HG03064 (cell line): ENCODE results near the gene GFRA1.

Source experiments
- ATAC-seq: cut with Tn5 transposase; IDR thresholded peaks from one replicate; pipeline ENCODE4 v1.9.1; 2021; ENCODE audit warnings: low read depth; ENCODE audit not compliant: unreplicated experiment

The GFRA1 gene

DNA sequence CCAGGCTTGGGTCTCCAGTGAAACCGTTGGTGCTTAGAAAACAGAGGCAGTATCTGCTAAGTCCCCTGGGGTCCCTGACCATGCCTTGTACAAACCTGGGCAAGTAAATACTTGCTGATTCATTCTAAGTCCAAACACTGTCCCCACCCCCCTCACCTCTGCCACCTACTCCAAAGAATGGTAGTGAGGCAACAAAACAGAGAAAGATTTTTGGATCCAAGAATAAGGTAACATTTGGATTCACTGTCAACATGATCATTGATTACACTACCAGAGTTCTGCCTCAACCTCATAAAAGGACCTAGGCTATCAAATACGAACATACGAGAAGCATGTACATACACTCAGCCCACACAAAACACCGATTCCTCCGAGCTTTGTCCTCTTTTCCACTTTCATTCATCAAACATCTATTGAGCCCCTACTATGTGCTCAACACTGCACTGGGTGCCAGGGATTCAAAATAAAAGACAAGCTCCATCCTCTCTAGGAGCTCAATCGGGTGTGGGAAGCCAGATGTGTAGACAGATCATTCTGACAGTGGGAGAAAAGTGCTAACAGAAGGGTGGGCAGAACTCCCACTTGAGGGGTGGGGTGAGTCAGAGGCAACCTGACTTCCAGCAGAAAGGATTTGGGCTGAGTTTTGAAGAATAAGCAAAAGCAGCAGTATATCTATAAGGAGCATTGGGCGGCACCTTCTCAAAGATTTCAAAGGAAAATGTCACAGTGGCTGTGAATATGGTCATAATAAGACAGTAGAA, 71.2 kb downstream of the GFRA1 start:
- ATAC-seq: no peak

GRCh38 chr10:116201011-116201410, 72.0 kb downstream of the GFRA1 start:
- no peak for ATAC-seq

DNA sequence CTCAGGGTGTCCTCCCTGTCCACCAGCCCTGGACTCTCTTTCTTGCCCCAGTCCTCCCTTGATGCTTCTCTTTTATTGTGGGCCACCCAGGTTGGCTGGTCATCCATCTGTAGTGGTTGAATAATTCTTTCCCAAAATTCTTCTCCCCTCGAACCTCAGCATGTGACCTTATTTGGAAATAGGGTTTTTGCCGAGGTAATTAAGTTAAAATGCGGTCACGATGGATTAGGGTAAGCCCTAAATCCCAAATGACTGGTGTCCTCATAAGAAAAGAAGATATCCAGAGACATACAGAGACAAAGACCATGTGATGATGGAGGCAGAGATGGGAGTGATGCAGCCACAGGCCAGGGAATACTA, 74.3 kb downstream of the GFRA1 start:
- no peak for ATAC-seq

DNA sequence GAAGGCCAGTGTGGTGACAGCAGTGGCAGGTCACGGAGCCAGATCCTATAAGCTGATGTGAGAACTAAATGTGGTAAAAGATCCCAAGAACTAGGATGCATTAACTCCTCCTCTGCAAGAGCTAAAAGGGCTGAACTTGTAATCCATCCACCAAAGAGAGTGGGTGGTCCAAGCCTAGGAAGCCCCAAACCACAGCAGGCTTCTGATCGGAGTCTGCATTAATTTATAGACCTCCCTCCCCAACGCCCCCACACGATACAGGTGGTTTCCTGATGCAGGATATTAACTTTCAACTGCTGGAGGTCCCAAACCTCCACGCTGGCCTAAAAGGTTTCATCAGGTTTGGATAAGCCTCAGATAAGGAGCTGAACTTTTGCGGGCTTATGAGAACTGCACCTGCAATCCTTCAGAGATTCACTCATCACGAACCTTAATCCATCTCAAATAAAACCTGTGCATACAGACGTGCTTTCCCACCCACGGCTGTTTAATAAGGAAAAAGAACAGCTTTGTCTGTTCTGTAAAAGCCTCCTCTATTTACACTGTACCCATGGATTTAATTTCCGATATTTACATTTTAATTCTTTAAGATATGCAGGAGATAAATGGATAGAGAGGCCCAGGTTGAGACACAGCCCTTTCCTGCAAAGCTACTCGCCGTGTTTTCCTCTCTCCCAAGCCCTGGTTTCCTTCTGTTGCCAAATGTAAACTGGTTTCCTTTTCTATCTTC, 74.9 kb downstream of the GFRA1 start:
- no peak for ATAC-seq

DNA sequence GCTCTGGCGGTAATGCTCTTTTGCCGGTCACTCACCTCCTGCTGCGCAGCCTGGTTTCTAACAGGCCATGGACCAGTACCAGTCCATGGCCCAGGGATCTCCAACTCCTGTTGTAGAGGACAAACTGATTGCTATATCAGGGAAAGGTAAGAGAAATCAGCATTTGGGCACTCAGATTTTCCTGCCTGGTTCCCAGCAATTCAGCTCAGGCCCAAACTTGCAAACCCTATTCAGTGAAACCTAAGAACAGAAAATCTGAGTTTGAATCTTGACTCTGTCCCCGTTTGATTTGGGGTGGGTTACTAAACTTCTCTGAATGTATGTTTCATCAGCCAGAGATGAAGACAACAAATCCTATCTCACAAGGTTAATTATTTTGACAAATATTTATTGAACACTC, 77.4 kb downstream of the GFRA1 start:
- no peak for ATAC-seq

- ATAC-seq: no peak
Observed at GRCh38 chr10:116195039-116195438, 78.0 kb downstream of the GFRA1 start.

DNA sequence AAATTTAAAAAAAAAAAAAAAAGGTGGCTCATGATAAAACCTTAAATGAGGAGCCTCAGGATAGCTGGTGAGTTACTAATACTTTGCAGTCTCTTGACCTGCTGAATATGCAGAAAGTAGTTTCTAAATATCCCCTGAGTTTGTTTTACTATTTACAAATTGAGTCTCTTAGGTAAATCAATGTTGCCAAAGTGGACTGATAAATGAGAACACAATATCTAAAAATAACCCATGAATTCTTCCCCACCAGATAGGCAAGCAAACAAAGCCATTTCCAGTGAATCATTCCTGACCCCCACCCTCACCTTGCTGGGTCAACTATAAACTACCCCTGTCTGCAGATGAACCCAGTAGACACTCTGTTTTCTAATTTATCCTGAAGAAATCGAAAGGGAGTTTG, 78.9 kb downstream of the GFRA1 start:
- no peak for ATAC-seq

GRCh38 chr10:116190883-116191282, 82.1 kb downstream of the GFRA1 start:
- ATAC-seq: no peak

- no peak for ATAC-seq
Observed at GRCh38 chr10:116186273-116186672, 86.7 kb downstream of the GFRA1 start.

GRCh38 chr10:116185199-116185867, 87.7 kb downstream of the GFRA1 start:
- ATAC-seq: no peak

- no peak for ATAC-seq
Observed at GRCh38 chr10:116184512-116184794, 88.6 kb downstream of the GFRA1 start.

GRCh38 chr10:116183733-116184511, 89.1 kb downstream of the GFRA1 start:
- ATAC-seq: no peak

DNA sequence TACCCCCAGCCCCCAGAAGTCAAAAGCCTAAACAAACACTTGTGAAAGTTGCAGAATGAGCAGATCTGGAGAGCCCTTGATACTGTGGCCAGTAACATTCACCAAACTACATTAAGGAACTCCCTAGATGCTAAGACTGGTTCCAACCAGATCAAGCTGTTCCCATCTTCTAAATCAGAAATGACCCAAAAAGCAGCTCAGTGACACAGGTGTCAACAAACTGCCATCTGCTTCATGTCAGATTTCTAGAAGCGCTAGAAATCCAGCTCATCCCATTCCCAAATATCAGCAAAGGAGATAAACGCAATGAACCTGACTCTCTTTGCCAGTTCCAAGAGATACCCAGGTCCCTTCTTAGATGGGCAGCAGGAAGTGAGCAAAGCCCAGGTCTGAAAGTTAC, 90.6 kb downstream of the GFRA1 start:
- no peak for ATAC-seq

DNA sequence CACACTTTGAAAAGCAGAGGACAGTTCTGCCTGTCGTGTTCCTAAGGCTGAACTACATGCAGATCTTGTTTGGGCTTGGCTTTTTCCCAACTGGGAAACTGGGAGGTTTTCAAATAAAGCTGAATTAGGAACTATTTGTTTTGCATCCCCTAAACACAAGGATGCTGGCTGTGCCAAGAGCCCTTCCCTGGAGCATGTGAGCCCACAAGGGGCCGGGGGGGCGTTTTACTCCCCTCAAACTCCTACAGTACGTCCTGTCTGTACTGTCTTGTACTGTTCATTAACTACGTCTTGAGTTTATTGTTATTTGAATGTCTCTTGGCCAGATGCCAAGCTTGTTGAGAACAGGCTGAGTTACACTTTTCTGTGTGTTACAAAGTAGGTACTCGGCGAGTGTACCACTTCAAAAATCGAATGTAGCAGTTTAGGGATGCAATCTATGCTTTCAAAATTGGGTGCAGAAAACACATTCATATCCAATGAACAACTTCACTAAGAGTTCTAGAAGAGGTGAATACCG, 94.9 kb downstream of the GFRA1 start:
- ATAC-seq: no peak

DNA sequence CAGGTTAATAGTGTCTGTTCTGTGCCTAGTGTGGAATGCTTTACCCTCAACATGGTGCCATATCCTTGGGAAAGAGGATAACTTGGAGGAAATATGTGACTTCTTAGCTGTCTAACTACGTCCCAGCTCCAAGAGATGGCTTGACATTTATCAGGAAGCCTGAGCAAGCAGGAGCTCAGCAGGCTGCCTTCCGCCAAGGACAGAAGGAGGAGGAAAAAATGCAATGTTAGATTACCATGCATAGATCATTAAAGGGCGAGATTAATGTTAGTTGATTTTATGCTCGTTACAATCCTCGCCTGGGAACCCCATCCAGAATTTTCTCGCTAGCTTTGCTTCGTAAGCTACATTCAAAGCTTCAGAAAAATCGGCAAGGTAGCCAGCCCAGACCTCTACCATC, 97.8 kb downstream of the GFRA1 start:
- ATAC-seq: no peak

GRCh38 chr10:116171505-116171904, 101.5 kb downstream of the GFRA1 start:
- no peak for ATAC-seq

- no peak for ATAC-seq
Observed at GRCh38 chr10:116170815-116171250, 102.2 kb downstream of the GFRA1 start.

GRCh38 chr10:116169782-116170445, 103.1 kb downstream of the GFRA1 start:
- ATAC-seq: no peak

DNA sequence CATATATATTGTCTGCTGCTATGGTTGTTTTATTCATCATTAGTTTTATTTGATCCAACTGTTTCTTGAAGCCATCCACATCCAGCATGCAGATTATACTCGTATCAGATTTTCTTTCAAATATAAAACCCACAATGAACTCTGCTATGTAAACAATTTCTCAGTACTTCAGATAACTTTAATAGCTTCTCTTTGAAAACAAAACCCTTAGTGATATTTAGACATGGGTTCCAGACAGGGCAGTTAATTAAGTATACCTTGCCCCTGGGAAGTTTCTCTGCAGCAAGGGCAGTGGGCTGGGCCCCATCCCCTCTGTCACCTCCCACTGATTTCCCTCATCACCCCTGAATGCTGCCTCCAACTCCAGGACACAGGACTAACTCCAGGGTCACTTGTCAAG, 104.3 kb downstream of the GFRA1 start:
- no peak for ATAC-seq

GRCh38 chr10:116168329-116168728, 104.7 kb downstream of the GFRA1 start:
- ATAC-seq: no peak
